ENCODE results near the gene TCEA2. TPM values are rescaled to one million over a fixed set of nuclear protein-coding genes. Genes with fewer than 3 reads are reported as not detected.

TCEA2 gene
- total and polyA plus RNA-seq, 7 donors = 2.1 to 50.5 (median 41.7) TPM

- intact Hi-C loops (cut with DNase I) = no loop called here
- no peaks in the 10 kb centered on the region for H3K9me3 ChIP-seq
- no peaks in the 10 kb centered on the region for H3K36me3 ChIP-seq
- peaks cover 0 to 7% (median 0%) of the 10 kb centered on the region in 4 donors for H3K4me1 ChIP-seq
- peaks cover 2 to 48% (median 40%) of the 10 kb centered on the region in 3 donors for H3K27me3 ChIP-seq
- H3K27ac ChIP-seq = peak overlapping the region; percentile 10 to 71 (median 48)
- no peak overlapping the region for H3K4me3 ChIP-seq
- no peak for DNase-seq
- WGBS, 2 donors = 43 to 61% methylated on average over 7 of the region's 7 CpGs
- TF ChIP-seq EP300 (IDR thresholded peaks at IDR 0.05) (no peak), POLR2AphosphoS5 (IDR thresholded peaks at IDR 0.05) (no peak), POLR2A (IDR thresholded peaks at IDR 0.05) (no peak), CTCF (IDR thresholded peaks at IDR 0.05) (no peak)
Observed at GRCh38 chr20:64056639-64056888, 6.4 kb upstream of the TCEA2 start.

- 60 to 66% methylated on average over 39 of the region's 39 CpGs for WGBS, 2 donors
- H3K4me1 ChIP-seq = peaks cover 0 to 8% (median 2%) of the 10 kb centered on the region in 4 donors
- H3K27me3 ChIP-seq = peaks cover 0 to 43% (median 35%) of the 10 kb centered on the region in 3 donors
- intact Hi-C loops (cut with DNase I) = no loop called here
- TF ChIP-seq EP300 (IDR thresholded peaks at IDR 0.05) = no peak
- TF ChIP-seq POLR2A (IDR thresholded peaks at IDR 0.05) = no peak
- TF ChIP-seq CTCF (IDR thresholded peaks at IDR 0.05) = no peak
- TF ChIP-seq POLR2AphosphoS5 (IDR thresholded peaks at IDR 0.05) = no peak
- H3K4me3 ChIP-seq = peak overlapping the region in 1 of 4 donors; percentile 10
- H3K36me3 ChIP-seq = no peaks in the 10 kb centered on the region
- H3K9me3 ChIP-seq = no peaks in the 10 kb centered on the region
- peak overlapping the region; percentile 10 to 71 (median 48) for H3K27ac ChIP-seq
- no peak for DNase-seq
Observed at GRCh38 chr20:64056889-64057627, 5.9 kb upstream of the TCEA2 start.

GRCh38 chr20:64057628-64058498 is 5.1 kb upstream of the TCEA2 start:
- H3K4me1 ChIP-seq = peaks cover 0 to 15% (median 7%) of the 10 kb centered on the region in 4 donors
- intact Hi-C loops (cut with DNase I) = no loop called here
- peak overlapping the region; percentile 10 to 71 (median 48) for H3K27ac ChIP-seq
- peaks cover 0 to 35% (median 30%) of the 10 kb centered on the region in 3 donors for H3K27me3 ChIP-seq
- TF ChIP-seq EP300 (IDR thresholded peaks at IDR 0.05) = no peak
- TF ChIP-seq CTCF (IDR thresholded peaks at IDR 0.05) = peak; percentile 60 to 83 (median 77)
- peak; percentile 82 for DNase-seq
- WGBS, 2 donors = 27 to 38% methylated on average over 33 of the region's 33 CpGs
- peak overlapping the region in 1 of 4 donors; percentile 10 for H3K4me3 ChIP-seq
- H3K9me3 ChIP-seq = no peaks in the 10 kb centered on the region
- H3K36me3 ChIP-seq = no peaks in the 10 kb centered on the region

GRCh38 chr20:64058536-64058935 is 4.5 kb upstream of the TCEA2 start:
- Histone ChIP-seq H3K36me3 (no peaks in the 10 kb centered on the region), H3K4me3 (no peak overlapping the region), H3K27ac (no peak overlapping the region), H3K27me3 (peaks cover 0 to 29% (median 24%) of the 10 kb centered on the region in 3 donors), H3K4me1 (peaks cover 0 to 15% (median 9%) of the 10 kb centered on the region in 4 donors), H3K9me3 (no peaks in the 10 kb centered on the region)
- WGBS, 2 donors = 37 to 73% methylated on average over 12 of the region's 12 CpGs
- intact Hi-C loops (cut with DNase I) = no loop called here
- no peak for TF ChIP-seq POLR2A (IDR thresholded peaks at IDR 0.05)
- TF ChIP-seq CTCF (IDR thresholded peaks at IDR 0.05) = no peak
- no peak for TF ChIP-seq POLR2AphosphoS5 (IDR thresholded peaks at IDR 0.05)
- TF ChIP-seq EP300 (IDR thresholded peaks at IDR 0.05) = no peak
- DNase-seq = no peak

Measured in sigmoid colon (tissue), 7 donors.